ENCODE measurements around the gene CTAGE9.
"Not testable (repeated sequence)": the region's sequence is repeated elsewhere in the genome, so short reads cannot be mapped to it uniquely, and the experiment has no call there.

Gene CTAGE9

GRCh38 chr6:131728296-131728939 is 17.6 kb upstream of the CTAGE9 start:
- DNase-seq (ENCODE audit: low read depth) = no peak

GRCh38 chr6:131727868-131728267 is 17.1 kb upstream of the CTAGE9 start:
- DNase-seq (ENCODE audit: low read depth) = no peak

GRCh38 chr6:131727467-131727866 is 16.6 kb upstream of the CTAGE9 start:
- DNase-seq (ENCODE audit: low read depth) = no peak

GRCh38 chr6:131724114-131724513 is 13.3 kb upstream of the CTAGE9 start:
- no peak for DNase-seq (ENCODE audit: low read depth)

- DNase-seq (ENCODE audit: low read depth) = no peak
Observed at GRCh38 chr6:131721161-131721560, 10.3 kb upstream of the CTAGE9 start.

- no peak for DNase-seq (ENCODE audit: low read depth)
Observed at GRCh38 chr6:131717836-131718542, 7.2 kb upstream of the CTAGE9 start.

GRCh38 chr6:131715567-131715966 is 4.8 kb upstream of the CTAGE9 start:
- not testable (repeated sequence) for DNase-seq (ENCODE audit: low read depth)

GRCh38 chr6:131703905-131704304 is 6.9 kb downstream of the CTAGE9 start:
- not testable (repeated sequence) for DNase-seq (ENCODE audit: low read depth)

- not testable (repeated sequence) for DNase-seq (ENCODE audit: low read depth)
Observed at GRCh38 chr6:131700851-131701250, 10.0 kb downstream of the CTAGE9 start.

- DNase-seq (ENCODE audit: low read depth) = no peak
Observed at GRCh38 chr6:131696956-131697355, 13.9 kb downstream of the CTAGE9 start.

GRCh38 chr6:131694832-131695426 is 15.9 kb downstream of the CTAGE9 start:
- no peak for DNase-seq (ENCODE audit: low read depth)

GRCh38 chr6:131693384-131693783 is 17.4 kb downstream of the CTAGE9 start:
- no peak for DNase-seq (ENCODE audit: low read depth)

GRCh38 chr6:131692589-131692988 is 18.2 kb downstream of the CTAGE9 start:
- no peak for DNase-seq (ENCODE audit: low read depth)

- no peak for DNase-seq (ENCODE audit: low read depth)
Observed at GRCh38 chr6:131692031-131692430, 18.8 kb downstream of the CTAGE9 start.

- DNase-seq (ENCODE audit: low read depth) = no peak
Observed at GRCh38 chr6:131688286-131688685, 22.5 kb downstream of the CTAGE9 start.

- no peak for DNase-seq (ENCODE audit: low read depth)
Observed at GRCh38 chr6:131687022-131687421, 23.8 kb downstream of the CTAGE9 start.

GRCh38 chr6:131685266-131685780 is 25.5 kb downstream of the CTAGE9 start:
- DNase-seq (ENCODE audit: low read depth) = no peak

- no peak for DNase-seq (ENCODE audit: low read depth)
Observed at GRCh38 chr6:131683479-131683878, 27.3 kb downstream of the CTAGE9 start.

- DNase-seq (ENCODE audit: low read depth) = no peak
Observed at GRCh38 chr6:131682442-131682841, 28.4 kb downstream of the CTAGE9 start.

- DNase-seq (ENCODE audit: low read depth) = no peak
Observed at GRCh38 chr6:131681585-131681984, 29.2 kb downstream of the CTAGE9 start.

- DNase-seq (ENCODE audit: low read depth) = no peak
Observed at GRCh38 chr6:131680868-131681267, 29.9 kb downstream of the CTAGE9 start.

- no peak for DNase-seq (ENCODE audit: low read depth)
Observed at GRCh38 chr6:131678442-131678841, 32.4 kb downstream of the CTAGE9 start.

- no peak for DNase-seq (ENCODE audit: low read depth)
Observed at GRCh38 chr6:131673184-131673583, 37.6 kb downstream of the CTAGE9 start.
